GM19351 (cell line): ENCODE data around the gene MPL.

Source experiments
- ATAC-seq: cut with Tn5 transposase; IDR thresholded peaks from one replicate; pipeline ENCODE4 v1.9.1; 2021; ENCODE audit warnings: mild to moderate bottlenecking, moderate library complexity; ENCODE audit not compliant: unreplicated experiment

Gene MPL

GRCh38 chr1:43321331-43321891 is 16.2 kb upstream of the MPL start:
- no peak for ATAC-seq

- no peak for ATAC-seq
These were observed 15.1 kb upstream of the MPL start for GRCh38 chr1:43322506-43322905.

DNA sequence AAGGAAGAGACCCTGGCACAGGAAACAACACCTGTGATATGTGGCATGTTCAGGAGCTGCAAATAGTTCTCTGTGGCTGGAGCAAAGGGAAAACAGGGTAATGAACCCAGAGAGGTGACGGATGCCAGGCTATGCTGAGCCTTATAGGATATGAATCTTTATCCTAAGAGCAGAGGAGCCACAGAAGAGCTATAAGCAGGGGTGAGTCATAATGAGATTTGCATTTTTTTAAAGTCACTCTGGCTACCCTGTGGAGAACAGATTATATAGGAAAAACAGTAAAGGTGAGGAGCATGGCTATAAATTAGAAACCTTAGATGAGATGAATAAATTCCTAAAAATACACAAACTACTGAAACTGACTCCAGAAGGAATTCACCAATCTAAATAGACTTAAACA is 12.8 kb upstream of the MPL start:
- ATAC-seq = no peak

DNA sequence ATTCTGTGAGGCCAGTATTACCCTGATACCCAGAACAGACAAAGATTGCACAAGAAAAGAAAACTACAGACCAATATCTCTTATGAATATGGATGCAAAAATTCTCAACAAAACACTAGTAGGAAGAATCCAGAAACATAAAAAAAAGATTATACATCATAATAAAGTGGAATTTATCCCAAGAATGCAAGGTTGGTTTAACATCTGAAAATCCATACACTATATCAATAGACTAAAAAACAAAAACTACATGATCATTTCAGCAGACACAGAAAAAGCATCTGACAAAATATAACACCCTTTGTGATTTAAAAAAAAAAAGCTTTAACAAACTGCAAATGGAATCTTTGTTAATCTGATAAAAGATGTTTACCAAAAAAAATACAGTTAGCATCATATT is 12.2 kb upstream of the MPL start:
- no peak for ATAC-seq

- no peak for ATAC-seq
These were observed 9.9 kb upstream of the MPL start for GRCh38 chr1:43327549-43328292.

GRCh38 chr1:43329995-43330751 is 7.4 kb upstream of the MPL start:
- no peak for ATAC-seq

GRCh38 chr1:43331688-43332087 is 5.9 kb upstream of the MPL start:
- ATAC-seq = no peak

GRCh38 chr1:43334453-43335205 is 3.0 kb upstream of the MPL start:
- no peak for ATAC-seq

DNA sequence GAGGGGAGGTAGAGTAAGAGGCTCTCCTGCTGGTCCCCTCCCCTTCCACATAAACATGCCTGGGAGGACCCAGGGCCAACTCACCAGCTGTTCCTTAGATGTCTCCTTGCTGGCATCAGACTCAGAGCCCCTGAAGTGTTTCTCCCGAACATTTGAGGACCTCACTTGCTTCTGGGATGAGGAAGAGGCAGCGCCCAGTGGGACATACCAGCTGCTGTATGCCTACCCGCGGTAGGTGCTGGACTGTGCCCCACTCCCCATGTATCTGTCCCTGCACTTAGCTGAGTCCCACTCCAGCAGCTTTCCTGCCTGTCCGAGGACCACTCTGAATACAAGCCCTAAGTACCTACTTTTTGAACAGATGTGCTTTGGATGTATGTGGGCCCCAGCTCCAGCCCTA is 383 bp downstream of the MPL start:
- no peak for ATAC-seq

GRCh38 chr1:43339584-43340232 is 2.1 kb downstream of the MPL start:
- no peak for ATAC-seq

DNA sequence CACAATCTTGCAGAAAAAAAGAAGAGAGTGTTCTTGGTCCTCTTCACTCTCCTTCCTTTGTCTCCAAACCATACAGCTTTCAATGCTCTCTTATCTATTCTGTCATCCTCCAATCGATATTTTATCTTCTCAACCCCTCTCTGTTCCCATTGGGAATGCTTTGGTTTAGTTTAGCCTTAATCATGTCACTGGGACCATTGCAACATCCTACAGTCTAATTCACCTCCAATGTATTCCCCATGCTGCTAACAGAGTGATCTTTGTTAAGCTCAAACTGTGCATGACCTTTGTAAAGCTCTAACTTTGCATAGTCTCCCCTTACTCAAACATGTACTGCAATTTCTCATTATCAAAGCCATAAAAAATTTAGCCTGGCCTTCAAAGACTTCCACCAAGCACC is 2.9 kb downstream of the MPL start:
- ATAC-seq = no peak

GRCh38 chr1:43344267-43344850 is 6.7 kb downstream of the MPL start:
- ATAC-seq = no peak

DNA sequence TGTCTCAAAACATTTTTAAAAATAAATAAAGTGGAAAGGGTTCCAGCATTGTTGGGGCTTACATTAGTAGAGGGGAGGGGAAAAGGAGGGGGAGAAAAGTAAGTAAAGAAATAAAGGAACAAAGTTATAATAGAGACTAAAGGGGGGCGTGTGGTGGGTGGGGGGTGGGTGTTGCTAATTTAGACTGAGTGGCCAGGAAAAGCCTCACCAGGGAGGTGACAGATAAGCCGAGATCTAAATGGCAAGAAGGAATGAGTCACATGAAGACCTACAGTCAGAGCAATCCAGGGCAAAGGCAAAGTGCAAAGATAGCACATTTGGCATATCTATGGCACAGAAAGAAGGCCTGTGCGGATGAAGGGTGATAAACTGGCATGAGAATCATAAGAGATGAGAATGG is 7.5 kb downstream of the MPL start:
- no peak for ATAC-seq

GRCh38 chr1:43346636-43347035 is 9.0 kb downstream of the MPL start:
- ATAC-seq = no peak

GRCh38 chr1:43348343-43348808 is 10.8 kb downstream of the MPL start:
- no peak for ATAC-seq

- peak; percentile 82 for ATAC-seq
These were observed 11.4 kb downstream of the MPL start for GRCh38 chr1:43348809-43349593.

- ATAC-seq = no peak
These were observed 12.1 kb downstream of the MPL start for GRCh38 chr1:43349594-43350306.

DNA sequence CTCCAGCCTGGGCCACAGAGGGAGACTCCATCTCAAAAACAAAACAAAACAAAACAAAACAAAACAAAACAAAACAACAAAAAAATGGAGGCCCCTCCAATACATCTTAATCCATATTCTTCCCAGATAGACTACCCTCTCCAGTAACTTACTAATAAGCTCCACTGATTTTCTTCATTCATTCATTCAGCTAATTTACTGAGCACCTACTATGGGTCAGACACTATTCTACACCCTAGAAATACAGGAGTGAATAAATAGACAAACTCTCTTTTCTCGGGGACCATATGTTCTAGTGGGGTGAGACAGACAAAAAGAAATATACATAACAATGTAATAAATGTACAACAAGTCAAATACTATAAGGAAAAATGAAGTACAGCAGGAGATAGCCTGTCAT is 13.4 kb downstream of the MPL start:
- no peak for ATAC-seq
